Gastroesophageal sphincter (tissue), 4 donors: Measurements from ENCODE around the gene KLHL42. TPM values are rescaled to one million over a fixed set of nuclear protein-coding genes. Genes with fewer than 3 reads are reported as not detected.
A peak's percentile ranks its signal among the peaks of the same experiment; 100 is the strongest.

Experiments
- ATAC-seq: fragments of 150-250 bp; one replicate; pipeline ENCODE4 v1.9.1; 2016; ENCODE audit warnings: mild to moderate bottlenecking, moderate library complexity
- H3K27ac ChIP-seq, 4 donors: fragments of 200-600 bp; sonication (generic) in 3 of 4; 1 replicate in 3 of 4; 2 replicates in 1 of 4; pipeline ENCODE4 v1.5.1; 2016 to 2019
- H3K27me3 ChIP-seq: fragments of 200-600 bp; sonication (generic); one replicate; pipeline ENCODE4 v1.5.1; 2019
- H3K36me3 ChIP-seq, 2 donors: fragments of 200-600 bp; sonication (generic); one replicate each; pipeline ENCODE4 v1.5.1; 2019; ENCODE audit warnings: control low read depth in 1 of 2
- H3K4me1 ChIP-seq, 3 donors: fragments of 200-600 bp; sonication (generic); 1 replicate in 2 of 3; 2 replicates in 1 of 3; pipeline ENCODE4 v1.5.1; 2016 to 2019; ENCODE audit warnings: control low read depth in 2 of 3
- H3K4me3 ChIP-seq, 2 donors: fragments of 200-600 bp; sonication (generic); one replicate each; pipeline ENCODE4 v1.5.1; 2019; ENCODE audit warnings: mild to moderate bottlenecking in 1 of 2, moderate library complexity in 1 of 2
- H3K9me3 ChIP-seq, 3 donors: fragments of 200-600 bp; sonication (generic); one replicate each; pipeline ENCODE4 v1.5.1; 2017 to 2019; ENCODE audit warnings: control low read depth in 2 of 3
- EP300 ChIP-seq: sonication (generic); formaldehyde crosslinking; IDR thresholded peaks from one replicate; pipeline ENCODE4 v1.6.1; 2017; ENCODE audit warnings: antibody characterized with exemption, mild to moderate bottlenecking
- POLR2A ChIP-seq, 2 donors: fragments of 450-650 bp; IDR thresholded peaks; one replicate each; pipeline ENCODE4 v1.6.1; 2017; ENCODE audit warnings: antibody characterized with exemption in 2 of 2, mild to moderate bottlenecking in 2 of 2, moderate library complexity in 1 of 2
- POLR2AphosphoS5 ChIP-seq: sonication (generic); formaldehyde crosslinking; IDR thresholded peaks from one replicate; pipeline ENCODE4 v1.6.1; 2017; ENCODE audit warnings: antibody characterized with exemption
- WGBS, 2 donors: methylation state at CpG; one replicate each; pipeline ENCODE4 v1.1.5; 2018; ENCODE audit warnings: low coverage in 1 of 2; 5-methylcytosine and 5-hydroxymethylcytosine counted together
- total RNA-seq, 4 donors: library from RNA; depleted of rRNA; stranded (reverse); fragments of >200 nt; gene quantifications; one replicate each; pipeline ENCODE4 v1.1.0, GENCODE V29; 2016
- TF ChIP-seq, protein P1 (sequence below), 4 experiments: fragments of 200-600 bp in 2 of 4; fragments of 450-650 bp in 2 of 4; sonication (generic) in 1 of 4; IDR thresholded peaks; one replicate each; pipeline ENCODE4 v1.5.1; 2017 to 2019; ENCODE audit warnings: antibody characterized with exemption in 4 of 4, mild to moderate bottlenecking in 2 of 4, moderate library complexity in 2 of 4

The KLHL42 gene
- total RNA-seq, 4 donors from 2014 or later, result 63.9 to 121 (median 89.3) TPM

- Histone ChIP-seq H3K27me3 (no peaks in the 10 kb centered on the region), H3K4me3 (no peak overlapping the region), H3K9me3 (no peaks in the 10 kb centered on the region), H3K27ac (no peak overlapping the region), H3K36me3 (no peaks in the 10 kb centered on the region), H3K4me1 (peaks cover 0 to 11% (median 0%) of the 10 kb centered on the region in 3 donors)
- 77 to 83% methylated on average over 6 of the region's 6 CpGs for WGBS, 2 donors
- ATAC-seq, result no peak
- no peak for TF ChIP-seq POLR2A (IDR thresholded peaks at IDR 0.05)
- no peak for TF ChIP-seq EP300
- TF ChIP-seq POLR2AphosphoS5, result no peak
- TF ChIP-seq, protein P1, sequence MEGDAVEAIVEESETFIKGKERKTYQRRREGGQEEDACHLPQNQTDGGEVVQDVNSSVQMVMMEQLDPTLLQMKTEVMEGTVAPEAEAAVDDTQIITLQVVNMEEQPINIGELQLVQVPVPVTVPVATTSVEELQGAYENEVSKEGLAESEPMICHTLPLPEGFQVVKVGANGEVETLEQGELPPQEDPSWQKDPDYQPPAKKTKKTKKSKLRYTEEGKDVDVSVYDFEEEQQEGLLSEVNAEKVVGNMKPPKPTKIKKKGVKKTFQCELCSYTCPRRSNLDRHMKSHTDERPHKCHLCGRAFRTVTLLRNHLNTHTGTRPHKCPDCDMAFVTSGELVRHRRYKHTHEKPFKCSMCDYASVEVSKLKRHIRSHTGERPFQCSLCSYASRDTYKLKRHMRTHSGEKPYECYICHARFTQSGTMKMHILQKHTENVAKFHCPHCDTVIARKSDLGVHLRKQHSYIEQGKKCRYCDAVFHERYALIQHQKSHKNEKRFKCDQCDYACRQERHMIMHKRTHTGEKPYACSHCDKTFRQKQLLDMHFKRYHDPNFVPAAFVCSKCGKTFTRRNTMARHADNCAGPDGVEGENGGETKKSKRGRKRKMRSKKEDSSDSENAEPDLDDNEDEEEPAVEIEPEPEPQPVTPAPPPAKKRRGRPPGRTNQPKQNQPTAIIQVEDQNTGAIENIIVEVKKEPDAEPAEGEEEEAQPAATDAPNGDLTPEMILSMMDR (IDR thresholded peaks at IDR 0.05), result no peak
Observed at GRCh38 chr12:27812502-27812901, 32.5 kb downstream of the KLHL42 start.

- ATAC-seq, result no peak
- TF ChIP-seq, protein P1 (IDR thresholded peaks at IDR 0.05), result no peak
- TF ChIP-seq POLR2A (IDR thresholded peaks at IDR 0.05), result no peak
- TF ChIP-seq EP300, result no peak
- TF ChIP-seq POLR2AphosphoS5, result no peak
- 44 to 71% methylated on average over 2 of the region's 2 CpGs for WGBS, 2 donors
- no peaks in the 10 kb centered on the region for H3K27me3 ChIP-seq
- H3K4me3 ChIP-seq, result no peak overlapping the region
- H3K36me3 ChIP-seq, result no peaks in the 10 kb centered on the region
- peaks cover 0 to 11% (median 0%) of the 10 kb centered on the region in 3 donors for H3K4me1 ChIP-seq
- no peaks in the 10 kb centered on the region for H3K9me3 ChIP-seq
- no peak overlapping the region for H3K27ac ChIP-seq
Observed at GRCh38 chr12:27814411-27814810, 34.4 kb downstream of the KLHL42 start.

- peaks cover 0 to 11% (median 0%) of the 10 kb centered on the region in 3 donors for H3K4me1 ChIP-seq
- no peak overlapping the region for H3K27ac ChIP-seq
- H3K36me3 ChIP-seq, result no peaks in the 10 kb centered on the region
- no peaks in the 10 kb centered on the region for H3K9me3 ChIP-seq
- 41 to 56% methylated on average over 3 of the region's 3 CpGs for WGBS, 2 donors
- no peaks in the 10 kb centered on the region for H3K27me3 ChIP-seq
- no peak for TF ChIP-seq EP300
- TF ChIP-seq POLR2AphosphoS5, result no peak
- TF ChIP-seq, protein P1 (IDR thresholded peaks at IDR 0.05), result no peak
- TF ChIP-seq POLR2A (IDR thresholded peaks at IDR 0.05), result no peak
- no peak for ATAC-seq
- H3K4me3 ChIP-seq, result no peak overlapping the region
Observed at GRCh38 chr12:27814851-27815591, 35.0 kb downstream of the KLHL42 start.

DNA sequence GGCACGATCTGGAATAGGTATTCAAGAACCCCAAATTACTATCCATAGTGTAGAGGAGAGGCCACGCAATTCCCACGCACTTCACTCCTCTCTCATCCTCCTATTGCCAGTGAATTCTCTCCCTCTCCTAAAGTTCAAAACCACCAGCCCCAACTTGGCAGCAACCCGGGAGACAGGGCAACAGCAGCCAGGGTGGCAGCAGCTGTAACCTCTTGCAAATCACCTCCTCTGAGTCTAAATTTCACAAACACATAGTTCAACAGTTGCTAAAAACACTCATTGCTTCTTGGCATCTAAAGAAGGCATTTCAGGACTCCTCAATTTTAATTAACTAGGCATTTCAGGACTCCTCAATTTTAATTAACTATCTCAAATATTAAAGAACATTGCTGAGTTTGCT, 37.7 kb downstream of the KLHL42 start:
- no peak for ATAC-seq
- TF ChIP-seq POLR2AphosphoS5 (no peak), POLR2A (IDR thresholded peaks at IDR 0.05) (no peak), EP300 (no peak)
- TF ChIP-seq, protein P1 (IDR thresholded peaks at IDR 0.05), result no peak
- H3K9me3 ChIP-seq, result no peaks in the 10 kb centered on the region
- peak overlapping the region in 1 of 4 donors; percentile 49 for H3K27ac ChIP-seq
- 17 to 76% methylated on average over 1 to 4 of the region's 4 CpGs for WGBS, 2 donors
- H3K36me3 ChIP-seq, result no peaks in the 10 kb centered on the region
- H3K4me3 ChIP-seq, result no peak overlapping the region
- peaks cover 0 to 10% (median 2%) of the 10 kb centered on the region in 3 donors for H3K4me1 ChIP-seq
- H3K27me3 ChIP-seq, result no peaks in the 10 kb centered on the region

DNA sequence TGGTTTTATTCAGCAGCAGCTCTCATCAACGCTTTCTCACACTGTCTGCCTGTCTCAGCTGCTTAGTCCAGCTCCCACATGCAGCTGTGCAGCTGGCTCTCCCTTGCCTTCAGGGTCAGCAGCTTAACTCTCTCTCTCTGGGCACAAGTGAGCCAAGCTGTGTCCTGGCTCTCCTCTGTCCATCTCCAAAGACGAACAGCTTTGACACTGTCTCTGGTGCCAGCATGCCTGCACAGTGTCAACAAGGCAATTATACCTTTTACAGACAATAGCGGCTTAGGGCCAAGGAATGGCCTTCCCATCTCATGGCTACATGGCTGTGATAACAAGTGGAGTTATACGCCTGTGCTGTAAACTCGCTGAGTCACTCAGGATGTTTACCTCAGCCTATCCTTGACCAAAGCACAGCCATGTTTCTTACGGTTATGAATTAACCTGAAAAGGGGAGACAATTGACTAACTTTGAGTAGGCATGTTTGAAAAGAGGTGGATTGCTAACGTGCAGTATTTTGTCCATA, 38.4 kb downstream of the KLHL42 start:
- peak overlapping the region in 2 of 4 donors; percentile 11 to 49 for H3K27ac ChIP-seq
- no peak for TF ChIP-seq EP300
- peak; percentile 57 for TF ChIP-seq POLR2AphosphoS5
- no peaks in the 10 kb centered on the region for H3K27me3 ChIP-seq
- no peaks in the 10 kb centered on the region for H3K36me3 ChIP-seq
- H3K9me3 ChIP-seq, result no peaks in the 10 kb centered on the region
- no peak overlapping the region for H3K4me3 ChIP-seq
- peaks cover 0 to 10% (median 2%) of the 10 kb centered on the region in 3 donors for H3K4me1 ChIP-seq
- peak; percentile 25 for ATAC-seq
- 46 to 51% methylated on average over 6 of the region's 7 CpGs for WGBS, 2 donors
